HEK293 (cell line): ENCODE results near the gene GPHN.

Experiments
- CTCF ChIA-PET: fragments of 350-600 bp; formaldehyde crosslinking; extraction: SDS; loops from one replicate; lab custom pipeline; 2021; ENCODE audit warnings: antibody characterized with exemption; lab: Yijun Ruan, JAX
- POLR2A ChIA-PET: fragments of 300-600 bp; formaldehyde crosslinking; extraction: SDS; loops from one replicate; lab custom pipeline; 2020; ENCODE audit warnings: antibody characterized with exemption, inconsistent platforms; lab: Yijun Ruan, JAX
- H3K27ac ChIP-seq: fragments of 200-500 bp; sonication (Bioruptor generic); 2 replicates; pipeline ENCODE4 v1.5.1; 2014; ENCODE audit warnings: low read depth, low read length, control low read depth, inconsistent platforms; ENCODE audit errors: extremely low read depth
- H3K36me3 ChIP-seq, 2 experiments: fragments of 200-500 bp in 1 of 2; sonication (Bioruptor generic) in 1 of 2; 1 replicate in 1 of 2; 2 replicates in 1 of 2; pipeline ENCODE4 v1.5.1; 2014 to 2017; ENCODE audit warnings: inconsistent platforms in 2 of 2, low read length in 2 of 2; ENCODE audit not compliant: control insufficient read depth in 2 of 2, insufficient read depth in 1 of 2
- H3K4me1 ChIP-seq: fragments of 200-500 bp; sonication (Bioruptor generic); 2 replicates; pipeline ENCODE4 v1.5.1; 2014; ENCODE audit warnings: mild to moderate bottlenecking, low read length, inconsistent platforms; ENCODE audit not compliant: control insufficient read depth, insufficient read depth
- H3K4me3 ChIP-seq: 2 replicates; pipeline ENCODE4 v1.5.1; 2011; ENCODE audit warnings: low read depth, mild to moderate bottlenecking, control low read depth, low read length, moderate library complexity
- H3K9me3 ChIP-seq: fragments of 200-500 bp; sonication (Bioruptor generic); 2 replicates; pipeline ENCODE4 v1.5.1; 2014; ENCODE audit warnings: low read depth, low read length, inconsistent platforms; ENCODE audit not compliant: control insufficient read depth, insufficient read depth
- FEZF1 ChIP-seq: fragments of 450-650 bp; formaldehyde crosslinking; IDR thresholded peaks from 2 replicates; pipeline ENCODE4 v1.5.1; 2016; ENCODE audit warnings: missing biosample characterization, missing genetic modification characterization
- GLIS1 ChIP-seq: fragments of 450-650 bp; formaldehyde crosslinking; IDR thresholded peaks from 2 replicates; pipeline ENCODE4 v1.5.1; 2016; ENCODE audit warnings: missing biosample characterization, missing genetic modification characterization
- GLIS2 ChIP-seq: fragments of 450-650 bp; formaldehyde crosslinking; IDR thresholded peaks from 2 replicates; pipeline ENCODE4 v1.5.1; 2016; ENCODE audit warnings: missing biosample characterization, missing genetic modification characterization
- SP2 ChIP-seq: fragments of 450-650 bp; formaldehyde crosslinking; IDR thresholded peaks from 2 replicates; pipeline ENCODE4 v1.5.1; 2016; ENCODE audit warnings: missing biosample characterization, missing genetic modification characterization
- ZBTB21 ChIP-seq: fragments of 450-650 bp; formaldehyde crosslinking; IDR thresholded peaks from 2 replicates; pipeline ENCODE4 v1.5.1; 2017; ENCODE audit warnings: missing biosample characterization, missing genetic modification characterization
- ZNF114 ChIP-seq: fragments of 450-650 bp; formaldehyde crosslinking; IDR thresholded peaks from 2 replicates; pipeline ENCODE4 v1.5.0; 2017; ENCODE audit warnings: missing biosample characterization, missing genetic modification characterization
- ZNF544 ChIP-seq: fragments of 450-650 bp; formaldehyde crosslinking; IDR thresholded peaks from 2 replicates; pipeline ENCODE4 v1.5.0; 2017; ENCODE audit warnings: missing biosample characterization, missing genetic modification characterization
- ZNF558 ChIP-seq: fragments of 450-650 bp; formaldehyde crosslinking; IDR thresholded peaks from 2 replicates; pipeline ENCODE4 v1.5.1; 2016; ENCODE audit warnings: missing biosample characterization, missing genetic modification characterization
- ZNF747 ChIP-seq: fragments of 450-650 bp; formaldehyde crosslinking; IDR thresholded peaks from 2 replicates; pipeline ENCODE4 v1.5.1; 2016; ENCODE audit warnings: missing biosample characterization, missing genetic modification characterization
- TF ChIP-seq, protein P1 (sequence below): fragments of 450-650 bp; formaldehyde crosslinking; IDR thresholded peaks from 2 replicates; pipeline ENCODE4 v1.5.1; 2016; ENCODE audit warnings: missing biosample characterization, missing genetic modification characterization
- TF ChIP-seq, protein P2 (sequence below): fragments of 450-650 bp; formaldehyde crosslinking; IDR thresholded peaks from 2 replicates; pipeline ENCODE4 v1.5.1; 2017; ENCODE audit warnings: missing biosample characterization, missing genetic modification characterization
- TF ChIP-seq, protein P3 (sequence below): fragments of 450-650 bp; formaldehyde crosslinking; IDR thresholded peaks from 2 replicates; pipeline ENCODE4 v1.5.1; 2016; ENCODE audit warnings: missing biosample characterization, missing genetic modification characterization
- TF ChIP-seq, protein P4 (sequence below): fragments of 450-650 bp; formaldehyde crosslinking; conservative IDR thresholded peaks from 2 replicates; pipeline ENCODE4 v1.5.1; 2016; ENCODE audit warnings: low read depth, missing biosample characterization, missing genetic modification characterization

Gene GPHN

DNA sequence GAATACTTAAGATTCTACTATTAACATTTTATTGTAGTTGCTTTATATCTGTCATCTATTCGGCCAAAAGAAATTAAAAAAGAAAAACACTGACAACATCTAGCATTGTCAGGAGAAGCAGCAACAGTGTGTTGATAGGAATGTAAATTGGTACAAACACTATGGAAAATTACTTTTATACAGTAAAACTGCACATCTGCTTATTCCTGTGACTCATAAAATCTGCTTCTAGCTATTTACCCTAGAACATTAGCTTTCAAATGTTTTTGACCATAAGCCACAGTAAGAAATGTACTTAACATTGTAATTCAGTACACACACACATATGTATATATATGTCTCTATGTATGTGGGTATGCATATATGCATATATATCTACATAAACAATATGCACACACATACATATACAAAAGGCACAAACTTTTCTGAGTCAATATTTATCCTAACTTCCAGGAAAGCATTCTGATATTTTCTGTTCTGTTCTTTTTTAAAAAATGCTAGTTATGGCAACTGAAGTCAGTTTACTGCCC lies 402.4 kb downstream of the GPHN start (continued):
- TF ChIP-seq, protein P1, sequence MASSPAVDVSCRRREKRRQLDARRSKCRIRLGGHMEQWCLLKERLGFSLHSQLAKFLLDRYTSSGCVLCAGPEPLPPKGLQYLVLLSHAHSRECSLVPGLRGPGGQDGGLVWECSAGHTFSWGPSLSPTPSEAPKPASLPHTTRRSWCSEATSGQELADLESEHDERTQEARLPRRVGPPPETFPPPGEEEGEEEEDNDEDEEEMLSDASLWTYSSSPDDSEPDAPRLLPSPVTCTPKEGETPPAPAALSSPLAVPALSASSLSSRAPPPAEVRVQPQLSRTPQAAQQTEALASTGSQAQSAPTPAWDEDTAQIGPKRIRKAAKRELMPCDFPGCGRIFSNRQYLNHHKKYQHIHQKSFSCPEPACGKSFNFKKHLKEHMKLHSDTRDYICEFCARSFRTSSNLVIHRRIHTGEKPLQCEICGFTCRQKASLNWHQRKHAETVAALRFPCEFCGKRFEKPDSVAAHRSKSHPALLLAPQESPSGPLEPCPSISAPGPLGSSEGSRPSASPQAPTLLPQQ (tag by site-specific recombination), result no peak
- TF ChIP-seq ZNF544, result no peak
- TF ChIP-seq, protein P2, sequence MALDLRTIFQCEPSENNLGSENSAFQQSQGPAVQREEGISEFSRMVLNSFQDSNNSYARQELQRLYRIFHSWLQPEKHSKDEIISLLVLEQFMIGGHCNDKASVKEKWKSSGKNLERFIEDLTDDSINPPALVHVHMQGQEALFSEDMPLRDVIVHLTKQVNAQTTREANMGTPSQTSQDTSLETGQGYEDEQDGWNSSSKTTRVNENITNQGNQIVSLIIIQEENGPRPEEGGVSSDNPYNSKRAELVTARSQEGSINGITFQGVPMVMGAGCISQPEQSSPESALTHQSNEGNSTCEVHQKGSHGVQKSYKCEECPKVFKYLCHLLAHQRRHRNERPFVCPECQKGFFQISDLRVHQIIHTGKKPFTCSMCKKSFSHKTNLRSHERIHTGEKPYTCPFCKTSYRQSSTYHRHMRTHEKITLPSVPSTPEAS (tag by site-specific recombination), result no peak
- TF ChIP-seq, all 188 proteins: peak for 0

DNA sequence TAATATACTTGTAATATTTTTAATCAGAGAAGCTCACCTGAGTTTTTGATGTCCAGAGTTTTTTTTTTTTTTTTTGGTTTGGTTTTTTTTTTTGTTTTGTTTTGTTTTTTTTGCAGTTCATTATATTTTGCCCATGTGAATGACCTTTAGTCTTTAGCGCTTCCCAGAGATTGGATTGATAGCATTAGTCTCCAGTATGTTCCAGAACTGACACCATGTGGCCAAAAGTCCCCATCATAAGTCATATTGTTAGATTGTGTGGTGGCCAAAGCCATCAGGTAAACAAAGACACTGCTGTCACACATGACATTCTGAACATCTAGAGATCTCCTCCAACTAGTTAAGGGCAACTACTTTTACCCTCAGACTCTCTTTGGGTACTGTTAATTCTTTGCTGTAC lies 408.5 kb downstream of the GPHN start:
- ChIA-PET CTCF (no interaction called here), POLR2A (no interaction called here)
- TF ChIP-seq, protein P3, sequence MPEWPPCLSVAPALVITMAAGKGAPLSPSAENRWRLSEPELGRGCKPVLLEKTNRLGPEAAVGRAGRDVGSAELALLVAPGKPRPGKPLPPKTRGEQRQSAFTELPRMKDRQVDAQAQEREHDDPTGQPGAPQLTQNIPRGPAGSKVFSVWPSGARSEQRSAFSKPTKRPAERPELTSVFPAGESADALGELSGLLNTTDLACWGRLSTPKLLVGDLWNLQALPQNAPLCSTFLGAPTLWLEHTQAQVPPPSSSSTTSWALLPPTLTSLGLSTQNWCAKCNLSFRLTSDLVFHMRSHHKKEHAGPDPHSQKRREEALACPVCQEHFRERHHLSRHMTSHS, result no peak
- TF ChIP-seq FEZF1 (tag by site-specific recombination) (no peak), GLIS2 (no peak), ZNF747 (no peak), ZBTB21 (tag by site-specific recombination) (no peak)
- TF ChIP-seq, protein P4, sequence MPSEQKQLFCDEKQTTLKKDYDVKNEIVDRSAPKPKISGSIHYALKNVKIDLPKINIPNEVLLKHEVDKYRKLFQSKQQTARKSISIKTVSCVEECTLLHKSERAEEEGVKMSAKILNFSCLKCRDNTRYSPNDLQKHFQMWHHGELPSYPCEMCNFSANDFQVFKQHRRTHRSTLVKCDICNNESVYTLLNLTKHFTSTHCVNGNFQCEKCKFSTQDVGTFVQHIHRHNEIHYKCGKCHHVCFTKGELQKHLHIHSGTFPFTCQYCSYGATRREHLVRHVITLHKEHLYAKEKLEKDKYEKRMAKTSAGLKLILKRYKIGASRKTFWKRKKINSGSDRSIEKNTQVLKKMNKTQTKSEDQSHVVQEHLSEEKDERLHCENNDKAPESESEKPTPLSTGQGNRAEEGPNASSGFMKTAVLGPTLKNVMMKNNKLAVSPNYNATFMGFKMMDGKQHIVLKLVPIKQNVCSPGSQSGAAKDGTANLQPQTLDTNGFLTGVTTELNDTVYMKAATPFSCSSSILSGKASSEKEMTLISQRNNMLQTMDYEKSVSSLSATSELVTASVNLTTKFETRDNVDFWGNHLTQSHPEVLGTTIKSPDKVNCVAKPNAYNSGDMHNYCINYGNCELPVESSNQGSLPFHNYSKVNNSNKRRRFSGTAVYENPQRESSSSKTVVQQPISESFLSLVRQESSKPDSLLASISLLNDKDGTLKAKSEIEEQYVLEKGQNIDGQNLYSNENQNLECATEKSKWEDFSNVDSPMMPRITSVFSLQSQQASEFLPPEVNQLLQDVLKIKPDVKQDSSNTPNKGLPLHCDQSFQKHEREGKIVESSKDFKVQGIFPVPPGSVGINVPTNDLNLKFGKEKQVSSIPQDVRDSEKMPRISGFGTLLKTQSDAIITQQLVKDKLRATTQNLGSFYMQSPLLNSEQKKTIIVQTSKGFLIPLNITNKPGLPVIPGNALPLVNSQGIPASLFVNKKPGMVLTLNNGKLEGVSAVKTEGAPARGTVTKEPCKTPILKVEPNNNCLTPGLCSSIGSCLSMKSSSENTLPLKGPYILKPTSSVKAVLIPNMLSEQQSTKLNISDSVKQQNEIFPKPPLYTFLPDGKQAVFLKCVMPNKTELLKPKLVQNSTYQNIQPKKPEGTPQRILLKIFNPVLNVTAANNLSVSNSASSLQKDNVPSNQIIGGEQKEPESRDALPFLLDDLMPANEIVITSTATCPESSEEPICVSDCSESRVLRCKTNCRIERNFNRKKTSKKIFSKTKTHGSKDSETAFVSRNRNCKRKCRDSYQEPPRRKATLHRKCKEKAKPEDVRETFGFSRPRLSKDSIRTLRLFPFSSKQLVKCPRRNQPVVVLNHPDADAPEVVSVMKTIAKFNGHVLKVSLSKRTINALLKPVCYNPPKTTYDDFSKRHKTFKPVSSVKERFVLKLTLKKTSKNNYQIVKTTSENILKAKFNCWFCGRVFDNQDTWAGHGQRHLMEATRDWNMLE, result no peak
- no peak overlapping the region for H3K27ac ChIP-seq
- no peak overlapping the region for H3K4me3 ChIP-seq
- H3K36me3 ChIP-seq, result peaks cover 0 to 4% of the 10 kb centered on the region in 2 experiments; a peak in 2 of 3 replicates
- no peaks in the 10 kb centered on the region for H3K4me1 ChIP-seq
- H3K9me3 ChIP-seq, result no peaks in the 10 kb centered on the region

DNA sequence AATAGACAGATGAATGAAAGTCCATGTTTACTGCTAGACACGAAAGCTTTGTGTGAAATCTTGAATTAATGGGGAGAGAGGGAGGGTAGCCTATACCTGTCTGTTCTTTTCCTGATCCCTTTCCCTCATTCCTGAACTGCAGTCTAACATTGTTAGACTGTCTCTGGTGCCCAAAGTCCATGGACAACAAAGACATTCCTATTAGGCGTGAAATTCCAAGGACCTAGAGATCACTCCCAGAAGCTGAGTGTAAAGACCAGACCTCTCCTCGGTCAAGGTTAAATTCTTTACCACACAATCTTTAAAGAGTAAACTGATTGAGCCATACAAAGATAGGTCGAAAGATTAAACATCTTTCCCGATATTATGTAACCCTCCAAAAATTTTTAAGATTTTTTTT lies 410.6 kb downstream of the GPHN start:
- CTCF ChIA-PET, result no interaction called here
- peaks cover 0 to 9% of the 10 kb centered on the region in 2 experiments for H3K36me3 ChIP-seq
- H3K9me3 ChIP-seq, result no peaks in the 10 kb centered on the region
- no peak overlapping the region for H3K4me3 ChIP-seq
- H3K4me1 ChIP-seq, result no peaks in the 10 kb centered on the region
- POLR2A ChIA-PET, result no interaction called here
- no peak for TF ChIP-seq GLIS1 (tag by site-specific recombination)
- no peak for TF ChIP-seq ZNF114 (tag by site-specific recombination)
- no peak for TF ChIP-seq ZNF558 (tag by site-specific recombination)
- no peak for TF ChIP-seq SP2 (tag by site-specific recombination)
- H3K27ac ChIP-seq, result no peak overlapping the region
